Astrocyte (in vitro differentiated cells and primary cell): ENCODE data around the gene DGKG.

Source experiments
- CTCF ChIP-seq: IDR thresholded peaks from 2 replicates; pipeline ENCODE4 v1.5.1; 2011; ENCODE audit warnings: low read depth, mild to moderate bottlenecking, inconsistent platforms, low read length, moderate library complexity; ENCODE audit not compliant: insufficient read depth
- EZH2 ChIP-seq: IDR thresholded peaks from 2 replicates; pipeline ENCODE4 v1.6.1; 2012; ENCODE audit warnings: mild to moderate bottlenecking, low read length, inconsistent platforms; ENCODE audit not compliant: insufficient read depth

GRCh38 chr3:186194451-186194811, 167.6 kb downstream of the DGKG start:
- TF ChIP-seq EZH2 = no peak
- TF ChIP-seq CTCF = no peak
